GM23248 (cell line): Measurements from ENCODE around the gene ENTPD7. TPM values are rescaled to one million over a fixed set of nuclear protein-coding genes. Genes with fewer than 3 reads are reported as not detected.

ENCODE experiments used
- DNase-seq: peaks from one replicate; pipeline ENCODE4 v3.0.0-alpha.2; 2015
- H2AFZ ChIP-seq: fragments of 200-600 bp; sonication (generic); 2 replicates; pipeline ENCODE4 v1.6.1; 2016; ENCODE audit warnings: antibody characterized with exemption
- H3F3A ChIP-seq: fragments of 200-600 bp; sonication (generic); 2 replicates; pipeline ENCODE4 v1.6.1; 2016; ENCODE audit warnings: mild to moderate bottlenecking, antibody characterized with exemption, mixed run types; ENCODE audit not compliant: insufficient read depth
- H3K27ac ChIP-seq: fragments of 200-600 bp; sonication (generic); 2 replicates; pipeline ENCODE4 v1.5.1; 2016; ENCODE audit warnings: mild to moderate bottlenecking
- H3K27me3 ChIP-seq: fragments of 200-600 bp; sonication (generic); replicated peaks from 2 replicates; pipeline ENCODE4 v1.6.1; 2016; ENCODE audit warnings: mild to moderate bottlenecking; ENCODE audit not compliant: insufficient read depth
- H3K36me3 ChIP-seq: fragments of 200-600 bp; sonication (generic); 2 replicates; pipeline ENCODE4 v1.6.1; 2016; ENCODE audit warnings: low read depth, mild to moderate bottlenecking
- H3K4me1 ChIP-seq: fragments of 200-600 bp; sonication (generic); 2 replicates; pipeline ENCODE4 v1.6.1; 2016; ENCODE audit warnings: mild to moderate bottlenecking; ENCODE audit not compliant: insufficient read depth
- H3K4me2 ChIP-seq: fragments of 200-600 bp; sonication (generic); one replicate; pipeline ENCODE4 v1.6.1; 2016; ENCODE audit warnings: mild to moderate bottlenecking; ENCODE audit not compliant: unreplicated experiment
- H3K4me3 ChIP-seq: fragments of 200-600 bp; sonication (generic); 2 replicates; pipeline ENCODE4 v1.5.1; 2016; ENCODE audit warnings: mild to moderate bottlenecking
- H3K79me2 ChIP-seq: fragments of 200-600 bp; sonication (generic); 2 replicates; pipeline ENCODE4 v1.6.1; 2016; ENCODE audit warnings: mild to moderate bottlenecking; ENCODE audit not compliant: insufficient read depth
- H3K9ac ChIP-seq: fragments of 200-600 bp; sonication (generic); 2 replicates; pipeline ENCODE4 v1.6.1; 2016; ENCODE audit warnings: mild to moderate bottlenecking
- H3K9me2 ChIP-seq: fragments of 200-600 bp; sonication (generic); 2 replicates; pipeline ENCODE4 v1.6.1; 2016; ENCODE audit warnings: mixed run types, mild to moderate bottlenecking, moderate library complexity; ENCODE audit not compliant: insufficient read depth
- H3K9me3 ChIP-seq: fragments of 200-600 bp; sonication (generic); one replicate; pipeline ENCODE4 v1.6.1; 2017; ENCODE audit warnings: low read depth
- H4K20me1 ChIP-seq: fragments of 200-600 bp; sonication (generic); 2 replicates; pipeline ENCODE4 v1.6.0; 2016; ENCODE audit not compliant: insufficient read depth
- EZH2 ChIP-seq: fragments of 200-600 bp; sonication (generic); IDR thresholded peaks from 2 replicates; pipeline ENCODE4 v1.6.1; 2018; ENCODE audit warnings: antibody characterized with exemption, mild to moderate bottlenecking; ENCODE audit not compliant: insufficient read depth, poor library complexity, severe bottlenecking
- EZH2phosphoT487 ChIP-seq: fragments of 200-600 bp; sonication (generic); IDR thresholded peaks from 2 replicates; pipeline ENCODE4 v1.6.1; 2018; ENCODE audit warnings: antibody characterized with exemption, moderate library complexity, mild to moderate bottlenecking, low read depth; ENCODE audit not compliant: insufficient read depth
- WGBS, 2 experiments: methylation state at CpG; one replicate each; pipeline ENCODE4 v1.1.6; 2015 to 2017; ENCODE audit warnings: low lambda C conversion rate in 2 of 2, low coverage in 1 of 2; ENCODE audit errors: missing lambda C conversion rate in 2 of 2; 5-methylcytosine and 5-hydroxymethylcytosine counted together
- in situ Hi-C: fragments of 300-500 bp; cut with MboI; formaldehyde crosslinking; loops from 2 replicates; pipeline ENCODE4 v1.15.0; 2020
- polyA plus RNA-seq: library from polyadenylated mRNA; unstranded; fragments of >200 nt; fragmentation: Nextera tagmentation; extraction: Ambion mirVana; gene quantifications from 2 replicates; pipeline ENCODE4 v1.2.1, GENCODE V29; 2016
- total RNA-seq: library from RNA; depleted of rRNA; stranded (reverse); fragments of >200 nt; shearing (Covaris generic); gene quantifications from 2 replicates; pipeline ENCODE4 v1.2.3, GENCODE V29; 2014

The ENTPD7 gene
- total and polyA plus RNA-seq, 2 experiments from 2014 or later, result 7.5 to 21.6 TPM

DNA sequence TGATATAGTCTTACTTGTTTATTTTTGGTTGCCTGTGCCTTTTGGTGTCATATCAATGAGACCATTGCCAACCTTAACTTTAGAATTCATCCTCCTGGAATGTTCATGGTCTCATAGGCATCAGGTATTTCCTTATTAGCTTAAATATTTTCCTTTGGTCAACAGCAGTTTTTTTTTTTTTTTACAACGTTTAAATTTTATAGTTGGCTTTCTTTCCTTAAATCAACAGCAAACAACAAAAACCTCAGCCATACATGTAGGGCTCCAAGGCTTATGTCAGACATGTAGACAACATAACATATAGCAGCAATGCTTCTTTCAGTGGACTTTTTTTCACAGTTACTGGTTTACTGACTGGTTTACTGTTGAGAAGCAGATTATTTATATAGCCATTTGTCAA lies 22.7 kb downstream of the ENTPD7 start:
- DNase-seq, result no peak

DNA sequence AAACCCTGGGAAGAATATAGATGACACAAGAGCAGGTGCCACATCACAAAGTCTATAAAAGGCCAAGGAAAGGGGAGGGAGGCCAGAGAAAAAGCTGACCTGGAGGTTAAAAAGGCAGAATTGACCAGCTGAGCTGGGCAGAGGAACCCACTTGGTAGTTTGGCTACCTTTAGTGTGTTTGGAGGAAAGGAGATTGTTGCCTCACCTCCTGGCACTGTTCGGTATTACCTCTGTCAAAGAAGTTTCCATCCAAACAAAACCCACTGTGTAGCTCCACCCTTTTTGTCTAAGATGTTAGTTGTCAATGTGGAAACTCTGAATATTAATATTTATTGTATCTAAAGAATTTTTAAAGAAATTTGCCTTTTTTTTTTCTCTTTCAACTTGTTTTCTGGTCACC lies 23.4 kb downstream of the ENTPD7 start:
- Histone ChIP-seq H3K27me3 (no peaks in the 10 kb centered on the region), H3K9me3 (no peaks in the 10 kb centered on the region), H3K27ac (no peak overlapping the region), H3K4me3 (no peak overlapping the region), H3K9me2 (no peaks in the 10 kb centered on the region), H3K4me1 (peaks cover 29% of the 10 kb centered on the region), H3K4me2 (no peak overlapping the region), H3K36me3 (peaks cover 47% of the 10 kb centered on the region), H3K9ac (no peak overlapping the region), H3F3A (peaks cover 47% of the 10 kb centered on the region), H2AFZ (no peak overlapping the region), H4K20me1 (no peaks in the 10 kb centered on the region), H3K79me2 (peaks cover 16% of the 10 kb centered on the region; the same call in 1 of the 2 replicates)
- TF ChIP-seq EZH2 (no peak), EZH2phosphoT487 (no peak)
- 95 to 97% methylated on average over 1 of the region's 1 CpG for WGBS, 2 experiments
- DNase-seq, result peak; percentile 20
- in situ Hi-C loops, result no loop called here

More for the DNA sequence above, 22.7 kb downstream of the ENTPD7 start:
- 83 to 92% methylated on average over 1 of the region's 1 CpG for WGBS, 2 experiments
- Histone ChIP-seq H3K27ac (peak overlapping the region; percentile 14; the same call in 1 of the 2 replicates), H3K27me3 (no peaks in the 10 kb centered on the region), H3K4me2 (no peak overlapping the region), H3F3A (peaks cover 45% of the 10 kb centered on the region), H3K9ac (no peak overlapping the region), H3K79me2 (peaks cover 23% of the 10 kb centered on the region), H3K4me1 (peaks cover 34% of the 10 kb centered on the region), H4K20me1 (no peaks in the 10 kb centered on the region), H3K9me2 (no peaks in the 10 kb centered on the region), H3K9me3 (no peaks in the 10 kb centered on the region), H2AFZ (no peak overlapping the region), H3K36me3 (peaks cover 47% of the 10 kb centered on the region), H3K4me3 (no peak overlapping the region)
- TF ChIP-seq EZH2, result no peak
- in situ Hi-C loops, result no loop called here

DNA sequence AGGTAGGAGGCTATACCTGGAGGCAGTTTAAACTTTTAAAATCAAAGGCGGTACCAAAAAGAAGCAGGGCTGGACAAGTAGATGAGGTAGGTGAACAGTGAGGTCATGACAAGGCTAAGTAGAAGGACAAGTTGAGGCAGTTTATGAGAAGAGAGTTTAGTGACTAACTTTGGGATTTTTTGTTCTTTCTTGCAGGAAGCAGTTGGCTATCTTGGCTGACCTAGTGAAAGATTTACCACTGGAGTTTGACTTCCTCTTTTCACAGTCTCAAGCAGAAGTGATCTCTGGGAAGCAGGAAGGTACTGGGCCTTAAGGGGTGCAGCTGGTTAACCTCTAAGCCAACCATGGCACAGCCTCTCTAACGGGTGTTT lies 26.3 kb downstream of the ENTPD7 start:
- Histone ChIP-seq H3K4me2 (no peak overlapping the region), H3K36me3 (peaks cover 59% of the 10 kb centered on the region), H3F3A (peaks cover 51% of the 10 kb centered on the region), H3K4me3 (no peak overlapping the region), H3K9me3 (no peaks in the 10 kb centered on the region), H3K27ac (peak overlapping the region; percentile 12; the same call in 1 of the 2 replicates), H3K9me2 (no peaks in the 10 kb centered on the region), H2AFZ (no peak overlapping the region), H3K79me2 (peaks cover 23% of the 10 kb centered on the region), H3K4me1 (peaks cover 45% of the 10 kb centered on the region), H3K27me3 (no peaks in the 10 kb centered on the region), H4K20me1 (no peaks in the 10 kb centered on the region), H3K9ac (no peak overlapping the region)
- DNase-seq, result no peak
- TF ChIP-seq EZH2 (no peak), EZH2phosphoT487 (no peak)
- WGBS, 2 experiments, result 62 to 65% methylated on average over 2 of the region's 2 CpGs
- in situ Hi-C loops, result no loop called here

DNA sequence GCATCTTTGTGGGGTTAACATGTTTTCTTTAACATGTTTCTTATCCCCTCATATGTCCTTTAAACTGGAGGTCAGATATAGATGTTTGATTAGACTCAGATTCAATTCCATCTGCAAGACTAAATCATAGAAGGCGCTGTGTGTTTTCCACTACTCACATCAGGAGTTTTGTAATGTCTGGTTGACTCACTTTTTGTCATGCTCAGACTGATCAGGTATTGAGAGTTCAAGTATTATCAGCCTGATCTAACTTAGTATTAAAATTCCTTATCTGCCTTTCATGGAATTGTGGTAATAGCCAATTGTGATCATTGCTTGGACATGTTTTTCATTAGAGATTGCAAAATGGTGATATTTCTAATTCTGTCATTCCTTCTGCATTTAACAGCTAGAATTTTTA lies 30.2 kb downstream of the ENTPD7 start:
- Histone ChIP-seq H3K9ac (no peak overlapping the region), H4K20me1 (no peaks in the 10 kb centered on the region), H2AFZ (no peak overlapping the region), H3K79me2 (peaks cover 22% of the 10 kb centered on the region), H3K4me3 (no peak overlapping the region), H3K9me2 (no peaks in the 10 kb centered on the region), H3F3A (peaks cover 65% of the 10 kb centered on the region), H3K27me3 (no peaks in the 10 kb centered on the region), H3K27ac (no peak overlapping the region), H3K4me2 (no peak overlapping the region), H3K9me3 (no peaks in the 10 kb centered on the region), H3K36me3 (peaks cover 64% of the 10 kb centered on the region; the same call in 1 of the 2 replicates), H3K4me1 (peaks cover 52% of the 10 kb centered on the region)
- in situ Hi-C loops, result no loop called here
- 83 to 90% methylated on average over 1 of the region's 1 CpG for WGBS, 2 experiments
- DNase-seq, result peak; percentile 61
- TF ChIP-seq EZH2phosphoT487, result no peak
- TF ChIP-seq EZH2, result no peak

DNA sequence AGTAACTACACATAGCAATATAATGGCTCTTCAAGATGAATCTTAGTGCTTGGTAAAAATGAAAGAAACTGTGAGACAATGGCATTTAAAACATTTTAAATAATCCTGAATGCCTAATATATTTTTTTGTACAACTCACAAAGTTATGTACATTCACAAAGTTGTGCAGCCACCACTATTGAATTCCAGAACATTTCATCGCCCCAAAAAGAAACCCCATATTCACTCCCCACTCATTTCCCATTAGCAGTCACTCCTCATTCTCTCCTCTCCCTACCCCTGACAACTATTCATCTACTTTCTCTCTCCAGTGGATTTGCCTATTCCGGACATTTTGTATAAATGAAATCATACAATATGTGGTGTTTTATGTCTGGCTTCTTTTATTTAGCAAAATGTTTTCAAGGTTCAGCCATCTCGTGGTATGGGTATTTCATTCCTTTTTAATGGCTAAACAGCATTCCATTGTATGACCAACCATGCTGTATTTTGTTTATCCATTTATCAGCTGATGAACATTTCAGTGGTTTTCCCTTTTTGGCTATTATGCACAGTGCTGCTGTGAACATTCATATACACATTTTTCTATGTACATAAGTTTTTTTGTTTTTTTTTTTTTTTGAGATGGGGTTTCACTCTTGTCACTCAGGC lies 34.7 kb downstream of the ENTPD7 start:
- peak overlapping the region; percentile 44 for H3K9ac ChIP-seq
- DNase-seq, result peak; percentile 84
- 0 out of 2 replicates have a peak overlapping the region, but pooled peaks have one; percentile 39 for H2AFZ ChIP-seq
- 33 to 35% methylated on average over 3 of the region's 3 CpGs for WGBS, 2 experiments
- peaks cover 73% of the 10 kb centered on the region for H3K36me3 ChIP-seq
- in situ Hi-C loops, result no loop called here
- peaks cover 51% of the 10 kb centered on the region for H3K4me1 ChIP-seq
- no peaks in the 10 kb centered on the region for H3K27me3 ChIP-seq
- H4K20me1 ChIP-seq, result no peaks in the 10 kb centered on the region
- no peaks in the 10 kb centered on the region for H3K9me2 ChIP-seq
- peaks cover 66% of the 10 kb centered on the region for H3F3A ChIP-seq
- H3K27ac ChIP-seq, result peak overlapping the region; percentile 79
- H3K79me2 ChIP-seq, result peaks cover 41% of the 10 kb centered on the region
- H3K4me2 ChIP-seq, result peak overlapping the region; percentile 61
- H3K9me3 ChIP-seq, result no peaks in the 10 kb centered on the region
- peak overlapping the region; percentile 27; the same call in 1 of the 2 replicates for H3K4me3 ChIP-seq
- TF ChIP-seq EZH2 (no peak), EZH2phosphoT487 (no peak)
